Testis (tissue), 2 donors: Measurements from ENCODE around the gene IFNA4.
"Not testable (repeated sequence)": the region's sequence is repeated elsewhere in the genome, so short reads cannot be mapped to it uniquely, and the experiment has no call there.

Experiments used
- CTCF ChIP-seq, 3 experiments: fragments of 450-650 bp in 2 of 3; fragments of 200-600 bp in 1 of 3; sonication (generic) in 1 of 3; IDR thresholded peaks; one replicate each; pipeline ENCODE4 v1.5.1; 2016 to 2019; ENCODE audit warnings: antibody characterized with exemption in 3 of 3, mild to moderate bottlenecking in 2 of 3, moderate library complexity in 1 of 3
- POLR2A ChIP-seq: fragments of 450-650 bp; IDR thresholded peaks from one replicate; pipeline ENCODE4 v1.6.1; 2017; ENCODE audit warnings: antibody characterized with exemption, mild to moderate bottlenecking, moderate library complexity

DNA sequence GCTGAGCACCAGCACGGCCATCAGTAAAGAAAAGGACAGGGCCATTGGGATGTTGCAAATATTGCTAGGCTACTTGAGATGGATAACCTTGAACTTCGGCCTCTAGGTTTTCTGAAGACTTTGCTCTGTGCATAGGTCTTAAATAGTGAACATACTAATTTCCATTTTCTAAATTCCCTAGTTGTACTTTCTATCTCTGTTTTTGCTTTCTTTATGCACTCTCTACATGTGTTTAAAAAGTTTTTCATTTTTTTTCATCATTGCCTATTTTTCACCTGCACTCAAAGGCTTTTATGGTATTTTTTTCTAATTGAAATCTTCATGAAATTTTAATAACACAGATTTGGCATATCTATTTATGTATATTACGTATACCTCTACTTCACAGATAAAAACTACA, at the start of gene IFNA4:
- TF ChIP-seq CTCF (IDR thresholded peaks at IDR 0.05); POLR2A: not testable (repeated sequence)
